GM13977 (cell line): ENCODE data around the gene HERC4.

Source experiments
- DNase-seq: peaks from one replicate; pipeline ENCODE4 v3.0.0; 2012; ENCODE audit warnings: low spot score
- CTCF ChIP-seq: IDR thresholded peaks from 2 replicates; pipeline ENCODE4 v1.5.1; 2012; ENCODE audit warnings: mild to moderate bottlenecking, control low read depth; ENCODE audit not compliant: insufficient read depth; ENCODE audit errors: extremely low read depth, missing control alignments
- in situ Hi-C: fragments of 300-500 bp; cut with MboI; formaldehyde crosslinking; loops from one replicate; pipeline ENCODE4 v1.12.0; 2022; ENCODE audit warnings: low sequenced_read_pairs, low pct_unique_long_range_greater_than_20kb, mixed read lengths, inconsistent platforms; ENCODE audit not compliant: unreplicated experiment

HERC4 gene

DNA sequence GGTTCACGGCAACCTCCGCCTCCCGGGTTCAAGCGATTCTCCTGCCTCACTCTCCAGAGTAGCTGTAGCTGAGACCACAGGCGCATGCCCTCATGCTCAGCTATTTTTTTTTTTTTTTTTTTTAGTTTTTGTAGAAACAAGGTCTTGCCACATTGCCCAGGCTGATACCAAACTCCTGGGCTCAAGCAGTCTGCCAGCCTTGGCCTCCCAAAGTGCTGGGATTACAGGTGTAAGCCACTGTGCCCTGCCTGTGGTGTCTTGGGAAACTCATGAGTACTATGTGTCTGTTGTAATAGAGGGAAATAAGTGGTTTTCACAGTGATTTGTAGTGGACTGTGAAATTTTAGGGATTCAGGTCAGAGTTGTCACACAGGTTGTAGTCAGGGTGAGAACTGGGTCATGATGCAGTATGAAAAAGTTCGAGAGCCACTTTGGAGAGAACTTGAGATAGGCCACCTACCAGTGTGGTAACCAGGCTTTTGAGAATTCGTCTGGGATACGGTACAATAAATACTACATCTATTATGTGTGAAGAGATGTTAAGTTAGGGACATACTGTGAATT is 160.2 kb downstream of the HERC4 start:
- no peak for DNase-seq
- no peak for TF ChIP-seq CTCF
- in situ Hi-C loops = no loop called here

DNA sequence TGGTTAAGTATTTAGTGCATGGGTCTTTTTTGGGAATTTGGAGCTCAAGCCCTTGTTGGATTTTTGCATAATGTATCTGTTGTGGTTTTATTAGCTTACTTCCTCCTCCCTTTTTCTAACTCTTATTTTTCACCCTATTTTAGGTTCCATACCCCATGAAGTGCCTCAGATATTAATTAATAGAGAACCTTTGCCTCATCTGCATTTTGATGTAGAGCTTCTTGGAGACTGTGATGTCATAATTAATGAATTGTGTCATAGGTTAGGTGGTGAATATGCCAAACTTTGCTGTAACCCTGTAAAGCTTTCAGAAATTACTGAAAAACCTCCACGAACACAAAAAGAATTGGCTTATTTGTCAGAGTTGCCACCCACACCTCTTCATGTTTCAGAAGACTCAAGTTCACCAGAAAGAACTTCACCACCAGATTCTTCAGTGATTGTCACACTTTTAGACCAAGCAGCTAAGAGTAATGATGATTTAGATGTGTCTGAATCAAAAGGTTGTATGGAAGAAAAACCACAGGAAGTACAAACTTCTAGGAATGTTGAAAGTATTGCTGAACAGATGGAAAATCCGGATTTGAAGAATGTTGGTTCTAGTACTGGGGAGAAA is 162.6 kb downstream of the HERC4 start:
- TF ChIP-seq CTCF = no peak
- in situ Hi-C loops = no loop called here
- DNase-seq = no peak

DNA sequence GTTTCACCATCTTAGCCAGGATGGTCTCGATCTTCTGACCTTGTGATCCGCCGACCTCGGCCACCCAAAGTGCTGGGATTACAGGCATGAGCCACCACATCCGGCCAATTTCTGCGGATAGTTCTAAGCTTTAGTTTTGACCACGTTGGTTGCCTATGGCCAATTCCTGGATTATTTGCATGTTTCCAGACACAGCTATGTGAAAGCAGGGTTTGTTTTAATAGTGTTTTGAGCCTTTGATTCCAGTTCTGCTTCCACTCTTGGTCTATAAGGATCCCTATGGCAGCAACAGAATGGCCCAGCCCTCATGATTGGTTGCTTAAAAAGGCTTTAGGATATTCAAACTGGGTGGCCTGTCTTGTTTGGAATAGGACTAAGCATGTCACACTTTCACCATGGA is 171.5 kb downstream of the HERC4 start:
- in situ Hi-C loops = no loop called here
- DNase-seq = no peak
- TF ChIP-seq CTCF = no peak

GRCh38 chr10:67893637-67894036 is 181.4 kb downstream of the HERC4 start:
- no peak for DNase-seq
- TF ChIP-seq CTCF = no peak
- in situ Hi-C loops = no loop called here

- in situ Hi-C loops = no loop called here
- peak; percentile 16 for TF ChIP-seq CTCF
- DNase-seq = peak; percentile 87
Observed at GRCh38 chr10:67884842-67885670, 190.0 kb downstream of the HERC4 start.

GRCh38 chr10:67884313-67884841 is 190.7 kb downstream of the HERC4 start, which contains the start of gene SIRT1:
TSS of gene SIRT1 (plus strand) at chr10:67884656. CDS start at chr10:67884722, 66 bp downstream.
- in situ Hi-C loops = no loop called here
- TF ChIP-seq CTCF = peak; percentile 17
- DNase-seq = peak; percentile 93
